IMR-90 (cell line): ENCODE measurements around the gene PACC1.

Experiments used
- BHLHE40 ChIP-seq: fragments of 150-350 bp; IDR thresholded peaks from 2 replicates; pipeline ENCODE4 v1.6.1; 2016; ENCODE audit warnings: mild to moderate bottlenecking, low read depth, low read length
- FOS ChIP-seq: fragments of 150-350 bp; IDR thresholded peaks from 2 replicates; pipeline ENCODE4 v1.6.1; 2016; ENCODE audit warnings: low read depth, low read length
- MAFK ChIP-seq: IDR thresholded peaks from 2 replicates; pipeline ENCODE4 v1.6.1; 2012; ENCODE audit warnings: low read depth, low read length, improper control_type of control experiment
- MAZ ChIP-seq: IDR thresholded peaks from 2 replicates; pipeline ENCODE4 v1.6.1; 2012; ENCODE audit warnings: low read depth, mild to moderate bottlenecking, low read length, improper control_type of control experiment, moderate library complexity, borderline replicate concordance
- POLR2A ChIP-seq: IDR thresholded peaks from 2 replicates; pipeline ENCODE4 v1.6.1; 2012; ENCODE audit warnings: mild to moderate bottlenecking, low read depth, low read length
- RAD21 ChIP-seq: IDR thresholded peaks from 2 replicates; pipeline ENCODE4 v1.6.1; 2012; ENCODE audit warnings: low read length, improper control_type of control experiment
- RCOR1 ChIP-seq: IDR thresholded peaks from 2 replicates; pipeline ENCODE4 v1.6.1; 2012; ENCODE audit warnings: mild to moderate bottlenecking, low read length, improper control_type of control experiment; ENCODE audit not compliant: insufficient replicate concordance
- RFX5 ChIP-seq: IDR thresholded peaks from 2 replicates; pipeline ENCODE4 v1.8.0; 2012; ENCODE audit warnings: low read depth, mild to moderate bottlenecking, low read length, moderate library complexity
- TF ChIP-seq, protein P1 (sequence below): conservative IDR thresholded peaks from 2 replicates; pipeline ENCODE4 v1.5.1; 2012; ENCODE audit warnings: mild to moderate bottlenecking, low read depth, low read length, improper control_type of control experiment
- TF ChIP-seq, protein P2 (sequence below): fragments of 150-350 bp; IDR thresholded peaks from 2 replicates; pipeline ENCODE4 v1.6.1; 2017; ENCODE audit warnings: mild to moderate bottlenecking, antibody characterized with exemption, low read length, low read depth
- TF ChIP-seq, protein P3 (sequence below): fragments of 150-350 bp; IDR thresholded peaks from 2 replicates; pipeline ENCODE4 v1.6.1; 2016; ENCODE audit warnings: low read depth, mild to moderate bottlenecking, low read length, moderate library complexity, borderline replicate concordance

DNA sequence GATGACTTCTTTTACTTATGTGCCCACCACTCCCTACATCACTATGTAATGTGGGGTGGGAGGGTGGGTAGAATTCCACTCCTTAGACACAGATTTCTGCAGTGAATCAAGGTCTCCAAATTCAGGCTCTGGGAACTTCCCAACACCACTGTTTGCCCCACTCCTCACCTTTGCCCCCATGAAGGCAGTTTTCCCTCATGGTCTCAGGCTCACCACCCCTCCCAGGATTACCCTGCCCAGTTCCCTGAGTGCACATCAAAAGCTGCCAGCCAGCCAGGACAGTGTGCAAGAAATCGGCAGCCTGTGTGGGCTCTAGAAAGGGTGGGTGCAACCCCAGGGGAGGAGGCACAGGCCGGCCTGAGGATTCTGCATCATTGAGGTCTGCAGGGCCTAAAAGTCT lies 32.8 kb upstream of the PACC1 start:
- TF ChIP-seq, protein P1, sequence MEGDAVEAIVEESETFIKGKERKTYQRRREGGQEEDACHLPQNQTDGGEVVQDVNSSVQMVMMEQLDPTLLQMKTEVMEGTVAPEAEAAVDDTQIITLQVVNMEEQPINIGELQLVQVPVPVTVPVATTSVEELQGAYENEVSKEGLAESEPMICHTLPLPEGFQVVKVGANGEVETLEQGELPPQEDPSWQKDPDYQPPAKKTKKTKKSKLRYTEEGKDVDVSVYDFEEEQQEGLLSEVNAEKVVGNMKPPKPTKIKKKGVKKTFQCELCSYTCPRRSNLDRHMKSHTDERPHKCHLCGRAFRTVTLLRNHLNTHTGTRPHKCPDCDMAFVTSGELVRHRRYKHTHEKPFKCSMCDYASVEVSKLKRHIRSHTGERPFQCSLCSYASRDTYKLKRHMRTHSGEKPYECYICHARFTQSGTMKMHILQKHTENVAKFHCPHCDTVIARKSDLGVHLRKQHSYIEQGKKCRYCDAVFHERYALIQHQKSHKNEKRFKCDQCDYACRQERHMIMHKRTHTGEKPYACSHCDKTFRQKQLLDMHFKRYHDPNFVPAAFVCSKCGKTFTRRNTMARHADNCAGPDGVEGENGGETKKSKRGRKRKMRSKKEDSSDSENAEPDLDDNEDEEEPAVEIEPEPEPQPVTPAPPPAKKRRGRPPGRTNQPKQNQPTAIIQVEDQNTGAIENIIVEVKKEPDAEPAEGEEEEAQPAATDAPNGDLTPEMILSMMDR = no peak
- TF ChIP-seq POLR2A (no peak), MAFK (no peak), RAD21 (no peak), MAZ (no peak), FOS (no peak), RCOR1 (no peak), BHLHE40 (no peak), RFX5 (no peak)
- TF ChIP-seq, protein P2, sequence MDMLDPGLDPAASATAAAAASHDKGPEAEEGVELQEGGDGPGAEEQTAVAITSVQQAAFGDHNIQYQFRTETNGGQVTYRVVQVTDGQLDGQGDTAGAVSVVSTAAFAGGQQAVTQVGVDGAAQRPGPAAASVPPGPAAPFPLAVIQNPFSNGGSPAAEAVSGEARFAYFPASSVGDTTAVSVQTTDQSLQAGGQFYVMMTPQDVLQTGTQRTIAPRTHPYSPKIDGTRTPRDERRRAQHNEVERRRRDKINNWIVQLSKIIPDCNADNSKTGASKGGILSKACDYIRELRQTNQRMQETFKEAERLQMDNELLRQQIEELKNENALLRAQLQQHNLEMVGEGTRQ = no peak
- TF ChIP-seq, protein P3, sequence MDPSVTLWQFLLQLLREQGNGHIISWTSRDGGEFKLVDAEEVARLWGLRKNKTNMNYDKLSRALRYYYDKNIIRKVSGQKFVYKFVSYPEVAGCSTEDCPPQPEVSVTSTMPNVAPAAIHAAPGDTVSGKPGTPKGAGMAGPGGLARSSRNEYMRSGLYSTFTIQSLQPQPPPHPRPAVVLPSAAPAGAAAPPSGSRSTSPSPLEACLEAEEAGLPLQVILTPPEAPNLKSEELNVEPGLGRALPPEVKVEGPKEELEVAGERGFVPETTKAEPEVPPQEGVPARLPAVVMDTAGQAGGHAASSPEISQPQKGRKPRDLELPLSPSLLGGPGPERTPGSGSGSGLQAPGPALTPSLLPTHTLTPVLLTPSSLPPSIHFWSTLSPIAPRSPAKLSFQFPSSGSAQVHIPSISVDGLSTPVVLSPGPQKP = no peak
